T-helper 1 cell (primary cell): ENCODE measurements around the gene FBXL7.

ENCODE experiments used
- DNase-seq, 5 donors: peaks; one replicate each; pipeline ENCODE4 v3.0.0-alpha.2; 2012 to 2020

FBXL7 gene

GRCh38 chr5:15620501-15620900 lies 120.5 kb downstream of the FBXL7 start:
- no peak for DNase-seq

GRCh38 chr5:15621094-15621493 lies 121.1 kb downstream of the FBXL7 start:
- no peak for DNase-seq

- no peak for DNase-seq
These were observed 123.8 kb downstream of the FBXL7 start for GRCh38 chr5:15623794-15624193.

GRCh38 chr5:15627109-15627508 lies 127.1 kb downstream of the FBXL7 start:
- no peak for DNase-seq

- no peak for DNase-seq
These were observed 127.7 kb downstream of the FBXL7 start for GRCh38 chr5:15627647-15628046.

GRCh38 chr5:15630441-15630840 lies 130.5 kb downstream of the FBXL7 start:
- DNase-seq: no peak

- DNase-seq: no peak
These were observed 134.8 kb downstream of the FBXL7 start for GRCh38 chr5:15634591-15635288.

GRCh38 chr5:15635289-15635616 lies 135.3 kb downstream of the FBXL7 start:
- no peak for DNase-seq

GRCh38 chr5:15637345-15637744 lies 137.4 kb downstream of the FBXL7 start:
- no peak for DNase-seq

- no peak for DNase-seq
These were observed 137.9 kb downstream of the FBXL7 start for GRCh38 chr5:15637886-15638285.

- no peak for DNase-seq
These were observed 138.3 kb downstream of the FBXL7 start for GRCh38 chr5:15638296-15638695.

GRCh38 chr5:15639288-15639687 lies 139.3 kb downstream of the FBXL7 start:
- no peak for DNase-seq

- DNase-seq: no peak
These were observed 140.1 kb downstream of the FBXL7 start for GRCh38 chr5:15640116-15640515.

- DNase-seq: no peak
These were observed 143.8 kb downstream of the FBXL7 start for GRCh38 chr5:15643731-15644130.

- DNase-seq: peak in 1 of 5 donors; percentile 0
These were observed 145.6 kb downstream of the FBXL7 start for GRCh38 chr5:15645381-15646160.

- DNase-seq: no peak
These were observed 146.4 kb downstream of the FBXL7 start for GRCh38 chr5:15646371-15646770.

GRCh38 chr5:15647251-15647650 lies 147.3 kb downstream of the FBXL7 start:
- no peak for DNase-seq

GRCh38 chr5:15650266-15650665 lies 150.3 kb downstream of the FBXL7 start:
- DNase-seq: no peak

- DNase-seq: no peak
These were observed 154.8 kb downstream of the FBXL7 start for GRCh38 chr5:15654779-15655178.

- DNase-seq: no peak
These were observed 155.7 kb downstream of the FBXL7 start for GRCh38 chr5:15655683-15656082.

- DNase-seq: no peak
These were observed 165.0 kb downstream of the FBXL7 start for GRCh38 chr5:15664961-15665360.

GRCh38 chr5:15669826-15670225 lies 169.8 kb downstream of the FBXL7 start:
- DNase-seq: no peak

- no peak for DNase-seq
These were observed 174.7 kb downstream of the FBXL7 start for GRCh38 chr5:15674716-15675115.

- DNase-seq: no peak
These were observed 176.6 kb downstream of the FBXL7 start for GRCh38 chr5:15676591-15676990.

- DNase-seq: no peak
These were observed 179.2 kb downstream of the FBXL7 start for GRCh38 chr5:15679161-15679560.
